ENCODE measurements around the gene MVP. TPM values are rescaled to one million over a fixed set of nuclear protein-coding genes. Genes with fewer than 3 reads are reported as not detected.
A peak's percentile ranks its signal among the peaks of the same experiment; 100 is the strongest.
"Not testable (repeated sequence)": the region's sequence is repeated elsewhere in the genome, so short reads cannot be mapped to it uniquely, and the experiment has no call there.

MVP gene
- total RNA-seq, 2 donors from 2014 or later = 44.4 to 77.9 TPM

DNA sequence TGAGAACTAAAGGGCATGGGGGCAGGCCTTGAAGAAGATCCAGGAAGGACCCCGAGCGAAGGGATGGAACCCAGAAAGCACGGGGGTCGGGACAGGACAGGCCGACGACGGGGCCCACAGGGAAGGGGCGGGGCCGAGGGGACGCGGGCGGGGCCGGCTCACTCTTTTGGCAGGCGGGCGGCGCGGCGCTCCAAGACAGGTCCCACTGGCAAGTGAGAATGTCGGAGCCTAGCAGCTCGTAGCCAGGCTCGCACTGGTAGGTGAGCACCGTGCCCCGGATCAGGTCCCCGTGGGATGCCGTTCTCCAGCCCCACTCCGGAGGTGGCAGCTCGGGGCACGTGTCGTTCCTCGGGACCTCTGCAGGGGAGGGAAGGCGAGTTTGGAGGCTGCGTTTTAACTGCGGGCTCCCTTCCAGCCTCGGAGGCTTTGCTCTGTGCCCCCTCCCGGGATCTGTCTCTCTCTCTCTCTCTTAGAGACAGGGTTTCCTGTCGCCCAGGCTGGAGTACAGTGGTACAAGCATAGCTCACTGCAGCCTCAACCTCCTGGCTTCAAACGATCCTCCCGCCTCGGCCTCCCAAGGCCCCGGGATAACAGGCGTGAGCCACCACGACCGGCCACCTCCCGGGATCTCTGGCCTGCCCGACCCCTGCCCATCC, 56.5 kb downstream of the MVP start:
- H3K4me3 ChIP-seq = peak overlapping the region in 1 of 2 donors; percentile 24
- TF ChIP-seq CTCF (IDR thresholded peaks at IDR 0.05) = no peak
- no peak overlapping the region for H3K27ac ChIP-seq
- H3K27me3 ChIP-seq = peaks cover 2 to 18% of the 10 kb centered on the region in 2 donors
- no peak for DNase-seq (ENCODE audit: low spot score)
- H3K9me3 ChIP-seq = no peaks in the 10 kb centered on the region
- peaks cover 0 to 13% of the 10 kb centered on the region in 2 donors for H3K4me1 ChIP-seq
- no peaks in the 10 kb centered on the region for H3K36me3 ChIP-seq

GRCh38 chr16:29877266-29877961, 57.2 kb downstream of the MVP start:
- H3K4me3 ChIP-seq = no peak overlapping the region
- no peak overlapping the region for H3K27ac ChIP-seq
- H3K36me3 ChIP-seq = no peaks in the 10 kb centered on the region
- peaks cover 0 to 13% of the 10 kb centered on the region in 2 donors for H3K4me1 ChIP-seq
- H3K27me3 ChIP-seq = peaks cover 2 to 18% of the 10 kb centered on the region in 2 donors
- DNase-seq (ENCODE audit: low spot score) = no peak
- H3K9me3 ChIP-seq = no peaks in the 10 kb centered on the region
- TF ChIP-seq CTCF (IDR thresholded peaks at IDR 0.05) = no peak

DNA sequence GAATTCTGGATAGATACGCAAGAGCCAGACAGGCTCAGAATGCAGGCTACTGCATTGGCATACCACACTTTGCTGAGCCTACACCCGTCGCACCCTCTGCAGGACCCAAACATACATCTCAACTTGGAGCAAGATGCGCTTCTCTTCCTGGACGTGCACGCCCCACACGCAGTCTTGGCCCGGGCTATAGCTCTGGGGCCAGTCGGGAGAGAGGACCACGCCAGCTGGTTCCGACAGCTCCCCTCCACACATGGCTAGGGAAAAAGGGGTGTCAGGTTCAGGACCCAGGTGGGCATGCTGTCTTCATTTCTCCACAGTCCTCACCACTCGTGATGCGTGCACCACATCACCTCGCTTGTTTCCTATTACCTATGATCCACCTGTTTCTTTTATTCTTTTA, 57.9 kb downstream of the MVP start:
- H3K27ac ChIP-seq = no peak overlapping the region
- H3K4me1 ChIP-seq = peaks cover 0 to 13% of the 10 kb centered on the region in 2 donors
- peaks cover 2 to 18% of the 10 kb centered on the region in 2 donors for H3K27me3 ChIP-seq
- H3K4me3 ChIP-seq = no peak overlapping the region
- no peaks in the 10 kb centered on the region for H3K36me3 ChIP-seq
- TF ChIP-seq CTCF (IDR thresholded peaks at IDR 0.05) = no peak
- DNase-seq (ENCODE audit: low spot score) = no peak
- no peaks in the 10 kb centered on the region for H3K9me3 ChIP-seq

DNA sequence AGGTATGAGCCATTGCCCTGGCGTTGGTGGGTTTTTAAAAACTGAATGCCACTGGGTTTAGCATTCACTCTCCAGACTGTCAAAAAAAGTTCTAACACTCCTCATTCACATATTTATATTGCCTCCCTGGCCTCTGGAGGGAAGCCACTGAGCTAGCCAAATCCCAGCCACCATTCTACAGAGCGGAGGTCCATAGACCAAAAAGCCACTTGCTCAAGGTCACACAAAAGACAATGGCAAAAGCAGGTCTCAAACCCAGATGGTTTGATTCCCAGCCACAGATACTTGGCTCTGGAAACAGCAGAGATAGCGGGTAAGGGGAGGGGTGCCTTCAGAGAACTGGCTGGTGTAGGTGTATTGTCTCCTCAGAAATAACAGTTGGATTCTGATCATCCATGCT, 60.8 kb downstream of the MVP start:
- no peak for DNase-seq (ENCODE audit: low spot score)
- no peaks in the 10 kb centered on the region for H3K9me3 ChIP-seq
- peaks cover 0 to 13% of the 10 kb centered on the region in 2 donors for H3K4me1 ChIP-seq
- H3K27ac ChIP-seq = no peak overlapping the region
- no peak overlapping the region for H3K4me3 ChIP-seq
- peaks cover under 1 to 18% of the 10 kb centered on the region in 2 donors for H3K27me3 ChIP-seq
- H3K36me3 ChIP-seq = no peaks in the 10 kb centered on the region
- no peak for TF ChIP-seq CTCF (IDR thresholded peaks at IDR 0.05)

- TF ChIP-seq CTCF (IDR thresholded peaks at IDR 0.05) = no peak
- Histone ChIP-seq H3K4me1 (no peaks in the 10 kb centered on the region), H3K27ac (no peak overlapping the region), H3K36me3 (no peaks in the 10 kb centered on the region), H3K9me3 (no peaks in the 10 kb centered on the region), H3K27me3 (no peaks in the 10 kb centered on the region), H3K4me3 (no peak overlapping the region)
- no peak for DNase-seq (ENCODE audit: low spot score)
Observed at GRCh38 chr16:29883987-29884386, 63.7 kb downstream of the MVP start.

GRCh38 chr16:29889372-29889771, 69.1 kb downstream of the MVP start:
- H3K27me3 ChIP-seq; H3K27ac ChIP-seq; DNase-seq (ENCODE audit: low spot score); H3K4me3 ChIP-seq; H3K4me1 ChIP-seq; H3K9me3 ChIP-seq; H3K36me3 ChIP-seq: not testable (repeated sequence)
